NAMALWA (cell line): Measurements from ENCODE around the gene IRF7.
A peak's percentile ranks its signal among the peaks of the same experiment; 100 is the strongest.
"Not testable (repeated sequence)": the region's sequence is repeated elsewhere in the genome, so short reads cannot be mapped to it uniquely, and the experiment has no call there.

Experiments used
- DNase-seq: peaks from one replicate; pipeline ENCODE4 v3.0.0-alpha.2; 2015; ENCODE audit warnings: low spot score

IRF7 gene

GRCh38 chr11:581342-581741, 34.4 kb downstream of the IRF7 start:
- no peak for DNase-seq

DNA sequence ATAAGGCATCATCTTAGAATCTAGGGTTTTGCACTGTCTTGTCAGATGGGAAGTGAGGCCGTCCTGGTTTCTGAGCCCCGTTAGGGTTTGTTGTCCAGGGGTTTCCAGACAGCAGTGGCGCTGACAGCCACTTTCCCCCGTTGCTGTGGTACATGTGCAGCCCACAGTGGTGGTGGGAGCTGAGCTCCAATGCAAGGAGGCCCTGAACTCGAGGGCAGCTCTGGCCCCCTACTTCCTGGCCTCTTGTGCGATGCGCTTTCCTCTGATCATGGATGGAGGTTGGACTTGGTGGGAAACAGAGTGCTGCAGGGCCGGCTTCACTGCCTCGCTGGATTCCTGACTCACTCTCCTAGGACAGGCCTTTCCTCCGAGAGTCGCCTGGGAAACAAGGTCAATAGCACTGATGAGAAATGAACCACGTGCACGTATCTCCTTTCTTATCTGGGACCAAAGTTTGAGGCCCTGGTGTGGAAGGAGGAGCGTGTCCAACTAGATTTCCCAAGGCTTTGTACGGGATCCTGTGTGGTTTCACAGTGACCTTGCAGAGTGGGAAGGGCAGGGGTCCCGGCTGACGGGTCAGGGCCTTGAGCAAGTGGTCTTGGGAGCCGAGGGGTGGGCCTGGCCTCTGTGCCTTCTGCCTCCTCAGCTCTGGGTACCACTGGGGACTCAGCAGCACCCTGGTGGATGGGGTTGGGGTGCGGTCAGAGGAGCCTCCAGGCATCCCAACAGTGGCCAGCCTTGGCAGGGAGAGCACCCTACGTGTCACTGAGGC, 35.7 kb downstream of the IRF7 start:
- no peak for DNase-seq

GRCh38 chr11:578276-579035, 37.3 kb downstream of the IRF7 start:
- DNase-seq: no peak

- no peak for DNase-seq
These were observed 38.2 kb downstream of the IRF7 start for GRCh38 chr11:577611-577894.

- no peak for DNase-seq
These were observed 38.7 kb downstream of the IRF7 start for GRCh38 chr11:576811-577610.

DNA sequence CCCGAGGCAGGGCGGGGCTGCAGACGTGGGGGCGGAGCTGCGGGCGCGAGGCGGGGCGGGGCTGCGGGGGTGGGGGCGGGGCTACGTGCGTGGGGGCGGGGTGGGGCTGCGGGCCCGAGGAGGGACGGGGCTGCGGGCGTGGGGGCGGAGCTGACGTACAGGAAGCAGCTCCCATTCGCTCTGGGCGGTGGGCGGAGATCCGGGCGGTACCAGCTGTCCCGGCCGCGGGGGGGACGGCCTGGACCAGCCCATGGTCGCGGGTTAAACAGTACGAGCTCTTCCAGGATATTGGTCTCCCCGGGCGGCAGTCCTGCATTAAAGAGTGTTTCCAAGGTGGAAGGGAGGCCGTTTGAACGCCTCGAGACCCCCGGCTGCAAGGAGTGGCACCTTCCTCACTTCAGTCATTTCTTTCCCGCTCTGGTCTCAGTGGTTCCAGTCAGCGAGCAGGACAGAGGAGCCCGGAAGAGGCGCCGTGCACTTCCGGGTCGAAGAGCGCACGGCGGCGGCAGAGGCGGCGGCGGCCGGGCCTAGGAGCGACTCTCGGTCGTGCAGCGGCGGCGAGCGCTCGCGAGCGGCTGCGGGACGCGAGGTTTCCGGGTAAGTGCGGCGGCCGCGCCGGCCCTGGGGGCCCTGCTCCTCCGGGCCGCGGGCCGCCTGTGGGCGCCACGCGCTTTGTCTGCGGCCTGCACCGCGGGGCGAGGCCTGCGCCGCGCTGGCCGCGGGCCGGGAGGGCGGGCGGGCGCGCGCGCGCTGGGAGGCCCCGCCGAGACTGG, 39.6 kb downstream of the IRF7 start, which contains the start of gene PHRF1:
Gene PHRF1 (plus strand): TSS at position 475 of the 773 bp plus-strand sequence. CDS start 5,043 bp downstream, outside the sequence.
- DNase-seq: peak; percentile 92

GRCh38 chr11:575313-575995, 40.3 kb downstream of the IRF7 start:
- DNase-seq: peak; percentile 76

GRCh38 chr11:574632-575312, 41.0 kb downstream of the IRF7 start:
- no peak for DNase-seq

DNA sequence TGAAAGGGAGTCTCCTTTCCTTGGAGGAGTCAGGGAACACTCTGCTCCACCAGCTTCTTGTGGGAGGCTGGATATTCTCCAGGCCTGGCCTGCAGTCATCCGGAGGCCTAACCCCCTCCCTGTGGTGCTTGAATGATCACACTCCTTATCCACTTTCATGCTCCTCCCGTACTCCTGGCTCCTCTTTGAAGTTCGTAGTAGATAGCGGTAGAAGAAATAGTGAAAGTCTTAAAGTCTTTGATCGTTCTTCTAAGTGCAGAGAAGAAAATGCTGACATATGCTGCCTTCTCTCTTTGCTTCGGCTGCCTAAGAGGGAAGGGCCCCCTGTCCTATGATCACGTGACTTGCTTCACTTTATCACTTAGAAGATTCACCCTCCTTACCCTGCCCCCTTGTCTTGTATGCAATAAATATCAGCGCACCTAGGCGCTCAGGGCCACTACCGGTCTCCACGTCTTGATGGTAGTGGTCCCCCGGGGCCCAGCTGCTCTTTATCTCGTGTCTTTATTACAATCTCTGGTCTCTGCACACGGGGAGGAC, 41.6 kb downstream of the IRF7 start:
- DNase-seq: not testable (repeated sequence)

GRCh38 chr11:573146-573759, 42.5 kb downstream of the IRF7 start:
- DNase-seq: no peak

GRCh38 chr11:571802-572185, 44.0 kb downstream of the IRF7 start:
- DNase-seq: no peak

DNA sequence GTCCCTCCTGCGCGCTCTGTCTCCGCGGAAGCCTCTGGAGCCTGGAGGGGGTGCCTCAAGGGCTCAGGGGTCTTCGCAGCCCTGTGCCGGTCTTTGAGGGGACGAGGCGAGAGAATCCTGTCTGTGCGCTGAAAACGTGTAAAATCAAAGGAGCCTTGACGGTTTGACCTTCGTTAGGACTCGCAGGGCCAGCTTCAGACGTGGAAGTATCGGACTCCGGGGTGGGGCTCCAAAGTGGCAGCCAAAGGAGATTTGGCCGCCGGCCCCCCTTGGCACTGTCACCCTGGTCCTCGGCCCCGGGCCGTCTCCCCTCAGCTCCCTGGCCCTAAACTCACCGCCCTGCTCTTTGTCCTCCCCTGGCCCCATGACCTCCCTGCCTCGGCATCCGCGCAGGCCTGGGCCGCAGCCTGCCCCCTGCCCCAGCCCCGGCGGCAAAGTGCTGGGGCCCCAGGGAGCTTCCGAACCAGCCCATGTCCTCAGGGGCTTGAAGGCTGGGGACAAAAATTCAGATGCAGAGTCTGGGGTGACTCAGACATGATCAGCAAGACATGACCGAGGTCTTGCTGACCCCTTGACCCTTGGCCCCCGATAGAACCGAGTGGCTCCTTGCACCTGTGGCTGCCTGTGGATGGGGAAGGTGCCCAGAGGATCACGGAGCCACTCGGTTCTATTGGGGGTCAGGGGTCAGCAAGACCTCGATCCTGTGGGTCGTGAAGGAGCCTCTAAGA, 46.4 kb downstream of the IRF7 start:
- DNase-seq: no peak

GRCh38 chr11:568306-569157, 47.2 kb downstream of the IRF7 start:
- peak; percentile 96 for DNase-seq

DNA sequence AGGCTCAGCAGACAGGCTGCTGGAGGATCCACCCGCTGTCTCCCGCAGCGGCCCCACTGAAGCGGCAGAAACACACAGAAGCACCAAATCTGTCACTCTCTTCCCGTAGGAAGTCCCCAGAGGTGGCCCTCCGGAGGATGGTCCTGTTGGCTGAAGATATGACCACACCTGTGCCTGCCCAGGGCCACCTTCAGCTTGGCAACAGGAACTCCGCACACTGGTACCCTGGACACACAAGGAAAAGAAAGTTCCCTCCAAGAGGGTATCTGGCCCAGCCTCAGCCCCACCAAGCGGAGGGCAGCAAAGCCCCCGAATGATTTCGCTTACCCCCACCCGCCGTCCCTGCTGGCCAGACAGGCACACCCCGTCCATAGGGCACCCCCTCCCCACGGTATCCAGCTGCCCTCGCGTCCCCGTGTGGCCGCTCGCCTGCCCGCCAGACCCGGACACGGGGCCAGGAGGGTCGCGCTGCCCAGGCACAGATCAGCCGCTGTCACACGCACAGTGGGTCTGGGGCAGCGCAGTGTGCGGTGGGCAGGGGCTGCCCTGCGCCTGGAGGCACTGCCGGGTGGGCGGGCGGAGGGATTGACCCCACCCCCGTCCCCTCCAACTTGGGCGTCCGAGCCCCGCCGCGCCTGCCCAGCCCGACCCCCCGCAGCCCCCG, 48.0 kb downstream of the IRF7 start:
- no peak for DNase-seq

DNA sequence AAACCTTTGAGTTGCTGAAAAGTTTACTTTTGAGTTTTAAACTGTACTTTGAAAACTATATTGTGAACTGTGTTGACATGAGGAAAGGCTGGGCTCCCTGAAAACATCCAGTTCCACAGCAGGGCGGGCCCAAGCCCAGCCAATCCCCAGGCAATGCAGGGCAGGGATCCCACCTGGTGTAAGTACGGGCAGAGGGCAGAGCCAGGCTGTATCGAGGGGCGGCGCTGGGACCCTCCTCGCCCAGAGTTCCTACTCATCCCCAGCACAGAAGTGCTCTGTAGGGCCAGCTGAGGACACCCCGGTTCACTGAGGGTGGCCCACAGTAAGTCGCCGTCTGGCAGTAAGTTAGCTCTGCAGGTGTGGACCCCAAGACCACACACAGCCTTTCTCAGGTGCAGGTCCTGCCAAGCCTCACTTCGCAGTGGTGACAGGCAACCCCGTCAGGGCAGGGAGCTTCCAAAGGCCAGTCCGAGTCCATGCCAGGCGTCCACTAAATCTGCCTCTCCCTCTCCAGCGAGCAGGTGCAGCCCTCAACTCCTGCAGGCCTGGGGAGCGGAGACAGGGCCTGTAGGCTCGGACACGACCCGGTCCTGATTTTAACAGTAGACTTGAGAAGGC, 48.6 kb downstream of the IRF7 start:
- no peak for DNase-seq

- DNase-seq: no peak
These were observed 49.7 kb downstream of the IRF7 start for GRCh38 chr11:565921-566509.
